Measurements from ENCODE around the gene PSMB2.

PSMB2 gene

GRCh38 chr1:35666916-35667315 lies 25.6 kb upstream of the PSMB2 start:
- no peaks in the 10 kb centered on the region for H3K4me1 ChIP-seq (ENCODE audit: control insufficient read depth in 2 of 2, insufficient read depth in 2 of 2, low read length in 2 of 2)
- H3K9ac ChIP-seq (ENCODE audit: low read depth in 1 of 2, low read length in 2 of 2) = no peak overlapping the region
- no peaks in the 10 kb centered on the region for H3K36me3 ChIP-seq (ENCODE audit: control insufficient read depth in 2 of 2, insufficient read depth in 2 of 2, low read length in 2 of 2)
- H3K9me3 ChIP-seq (ENCODE audit: control insufficient read depth in 2 of 2, low read length in 2 of 2) = no peaks in the 10 kb centered on the region
- no peak overlapping the region for H3K27ac ChIP-seq (ENCODE audit: low read depth in 2 of 2, low read length in 2 of 2)
- no peak overlapping the region for H3K4me3 ChIP-seq (ENCODE audit: low read length in 2 of 2)
- H3K27me3 ChIP-seq (ENCODE audit: control insufficient read depth in 2 of 2, insufficient read depth in 2 of 2, low read length in 2 of 2) = peaks cover 0 to 2% of the 10 kb centered on the region in 2 donors

GRCh38 chr1:35666216-35666615 lies 24.9 kb upstream of the PSMB2 start:
- H3K9ac ChIP-seq (ENCODE audit: low read depth in 1 of 2, low read length in 2 of 2) = no peak overlapping the region

DNA sequence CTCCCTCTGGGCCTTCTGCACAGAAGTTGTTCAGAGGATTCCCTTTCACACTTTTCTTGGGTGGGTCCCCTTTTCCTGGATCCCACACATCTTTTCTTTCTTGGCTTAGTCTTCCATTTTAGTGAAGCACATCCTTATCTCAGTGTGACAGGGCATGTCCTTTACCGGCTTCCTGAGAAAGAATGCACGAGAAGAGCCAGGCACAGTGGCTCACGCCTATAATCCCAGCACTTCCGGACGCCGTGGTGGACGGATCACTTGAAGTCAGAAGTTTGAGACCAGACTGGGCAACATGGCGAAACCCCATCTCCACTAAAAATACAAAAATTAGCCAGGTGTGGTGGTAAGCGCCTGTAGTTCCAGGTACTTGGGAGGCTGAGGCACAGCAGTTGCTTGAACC lies 22.1 kb upstream of the PSMB2 start:
- Histone ChIP-seq H3K9ac (ENCODE audit: low read depth in 1 of 2, low read length in 2 of 2) (no peak overlapping the region), H3K9me3 (ENCODE audit: control insufficient read depth in 2 of 2, low read length in 2 of 2) (no peaks in the 10 kb centered on the region), H3K27me3 (ENCODE audit: control insufficient read depth in 2 of 2, insufficient read depth in 2 of 2, low read length in 2 of 2) (peaks cover 0 to 2% of the 10 kb centered on the region in 2 donors), H3K4me3 (ENCODE audit: low read length in 2 of 2) (no peak overlapping the region), H3K36me3 (ENCODE audit: control insufficient read depth in 2 of 2, insufficient read depth in 2 of 2, low read length in 2 of 2) (no peaks in the 10 kb centered on the region), H3K4me1 (ENCODE audit: control insufficient read depth in 2 of 2, insufficient read depth in 2 of 2, low read length in 2 of 2) (no peaks in the 10 kb centered on the region), H3K27ac (ENCODE audit: low read depth in 2 of 2, low read length in 2 of 2) (no peak overlapping the region)

More at GRCh38 chr1:35666216-35666615, 24.9 kb upstream of the PSMB2 start:
- Histone ChIP-seq H3K4me1 (ENCODE audit: control insufficient read depth in 2 of 2, insufficient read depth in 2 of 2, low read length in 2 of 2) (no peaks in the 10 kb centered on the region), H3K27me3 (ENCODE audit: control insufficient read depth in 2 of 2, insufficient read depth in 2 of 2, low read length in 2 of 2) (peaks cover 0 to 2% of the 10 kb centered on the region in 2 donors), H3K36me3 (ENCODE audit: control insufficient read depth in 2 of 2, insufficient read depth in 2 of 2, low read length in 2 of 2) (no peaks in the 10 kb centered on the region), H3K9me3 (ENCODE audit: control insufficient read depth in 2 of 2, low read length in 2 of 2) (no peaks in the 10 kb centered on the region), H3K4me3 (ENCODE audit: low read length in 2 of 2) (no peak overlapping the region), H3K27ac (ENCODE audit: low read depth in 2 of 2, low read length in 2 of 2) (no peak overlapping the region)

DNA sequence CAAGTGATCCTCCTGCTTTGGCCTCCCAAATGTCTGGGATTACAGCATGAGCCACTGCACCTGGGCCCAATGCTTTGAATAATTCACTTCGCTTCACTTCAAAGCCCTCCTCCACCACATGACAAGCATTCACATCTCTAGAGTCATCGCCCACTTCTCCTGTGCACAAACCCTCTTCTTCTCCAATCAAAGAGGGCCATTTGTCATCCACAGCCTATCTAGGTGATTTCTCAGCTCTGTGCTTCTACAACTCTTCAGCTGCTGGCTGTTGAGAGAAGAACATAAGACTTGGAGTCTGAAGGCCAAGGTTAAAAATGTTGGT lies 20.1 kb upstream of the PSMB2 start:
- no peak overlapping the region for H3K4me3 ChIP-seq (ENCODE audit: low read length in 2 of 2)
- H3K36me3 ChIP-seq (ENCODE audit: control insufficient read depth in 2 of 2, insufficient read depth in 2 of 2, low read length in 2 of 2) = no peaks in the 10 kb centered on the region
- no peaks in the 10 kb centered on the region for H3K9me3 ChIP-seq (ENCODE audit: control insufficient read depth in 2 of 2, low read length in 2 of 2)
- H3K4me1 ChIP-seq (ENCODE audit: control insufficient read depth in 2 of 2, insufficient read depth in 2 of 2, low read length in 2 of 2) = no peaks in the 10 kb centered on the region
- H3K27me3 ChIP-seq (ENCODE audit: control insufficient read depth in 2 of 2, insufficient read depth in 2 of 2, low read length in 2 of 2) = no peaks in the 10 kb centered on the region
- H3K9ac ChIP-seq (ENCODE audit: low read depth in 1 of 2, low read length in 2 of 2) = no peak overlapping the region
- H3K27ac ChIP-seq (ENCODE audit: low read depth in 2 of 2, low read length in 2 of 2) = no peak overlapping the region

GRCh38 chr1:35660581-35661473 lies 19.5 kb upstream of the PSMB2 start:
- H3K4me1 ChIP-seq (ENCODE audit: control insufficient read depth in 2 of 2, insufficient read depth in 2 of 2, low read length in 2 of 2) = no peaks in the 10 kb centered on the region
- no peak overlapping the region for H3K4me3 ChIP-seq (ENCODE audit: low read length in 2 of 2)
- no peaks in the 10 kb centered on the region for H3K27me3 ChIP-seq (ENCODE audit: control insufficient read depth in 2 of 2, insufficient read depth in 2 of 2, low read length in 2 of 2)
- no peak overlapping the region for H3K27ac ChIP-seq (ENCODE audit: low read depth in 2 of 2, low read length in 2 of 2)
- no peak overlapping the region for H3K9ac ChIP-seq (ENCODE audit: low read depth in 1 of 2, low read length in 2 of 2)
- H3K36me3 ChIP-seq (ENCODE audit: control insufficient read depth in 2 of 2, insufficient read depth in 2 of 2, low read length in 2 of 2) = no peaks in the 10 kb centered on the region
- H3K9me3 ChIP-seq (ENCODE audit: control insufficient read depth in 2 of 2, low read length in 2 of 2) = no peaks in the 10 kb centered on the region

DNA sequence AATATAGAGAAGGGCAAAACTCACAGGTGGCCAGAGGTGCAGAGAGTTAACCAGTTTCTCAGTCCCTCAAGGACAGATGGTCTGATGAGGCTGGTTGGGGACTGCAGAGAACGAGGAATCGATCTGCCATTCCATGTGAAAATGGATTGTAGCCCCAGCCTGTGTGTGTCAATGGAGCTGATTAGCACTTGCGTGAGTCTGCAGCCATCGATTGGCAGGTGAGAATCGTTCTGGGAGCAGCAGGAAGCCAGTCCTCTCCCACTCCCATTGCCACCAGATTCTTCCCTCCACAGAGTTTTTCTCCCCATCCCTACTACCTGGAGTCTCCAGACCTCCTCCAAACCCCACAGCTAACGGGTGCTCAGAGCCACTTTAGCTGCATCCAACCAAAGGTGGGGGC lies 18.3 kb upstream of the PSMB2 start:
- Histone ChIP-seq H3K36me3 (ENCODE audit: control insufficient read depth in 2 of 2, insufficient read depth in 2 of 2, low read length in 2 of 2) (no peaks in the 10 kb centered on the region), H3K9me3 (ENCODE audit: control insufficient read depth in 2 of 2, low read length in 2 of 2) (no peaks in the 10 kb centered on the region), H3K27ac (ENCODE audit: low read depth in 2 of 2, low read length in 2 of 2) (no peak overlapping the region), H3K27me3 (ENCODE audit: control insufficient read depth in 2 of 2, insufficient read depth in 2 of 2, low read length in 2 of 2) (no peaks in the 10 kb centered on the region), H3K4me1 (ENCODE audit: control insufficient read depth in 2 of 2, insufficient read depth in 2 of 2, low read length in 2 of 2) (no peaks in the 10 kb centered on the region), H3K9ac (ENCODE audit: low read depth in 1 of 2, low read length in 2 of 2) (no peak overlapping the region), H3K4me3 (ENCODE audit: low read length in 2 of 2) (no peak overlapping the region)

DNA sequence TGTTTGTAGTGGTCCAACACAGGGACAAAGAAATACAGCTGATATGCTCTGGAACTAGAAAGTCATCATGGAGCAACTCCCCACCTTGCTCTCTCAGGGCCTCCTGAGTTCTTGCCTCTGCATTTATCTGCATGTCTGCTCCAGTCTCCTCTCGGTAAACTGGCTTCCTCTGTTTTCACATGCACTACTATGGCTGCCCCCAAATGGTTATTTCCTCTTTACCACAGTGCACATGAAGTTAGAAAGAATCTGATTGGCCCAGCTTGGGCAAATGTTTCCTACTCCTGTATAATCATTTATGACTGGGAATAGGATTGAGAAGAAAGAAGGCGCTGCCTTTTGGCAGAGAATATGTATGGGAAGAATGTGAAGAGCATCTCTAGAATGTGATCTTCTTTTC lies 16.5 kb upstream of the PSMB2 start:
- Histone ChIP-seq H3K4me3 (ENCODE audit: low read length in 2 of 2) (no peak overlapping the region), H3K27me3 (ENCODE audit: control insufficient read depth in 2 of 2, insufficient read depth in 2 of 2, low read length in 2 of 2) (peaks cover 0 to 2% of the 10 kb centered on the region in 2 donors), H3K27ac (ENCODE audit: low read depth in 2 of 2, low read length in 2 of 2) (no peak overlapping the region), H3K9ac (ENCODE audit: low read depth in 1 of 2, low read length in 2 of 2) (no peak overlapping the region), H3K4me1 (ENCODE audit: control insufficient read depth in 2 of 2, insufficient read depth in 2 of 2, low read length in 2 of 2) (no peaks in the 10 kb centered on the region), H3K9me3 (ENCODE audit: control insufficient read depth in 2 of 2, low read length in 2 of 2) (no peaks in the 10 kb centered on the region), H3K36me3 (ENCODE audit: control insufficient read depth in 2 of 2, insufficient read depth in 2 of 2, low read length in 2 of 2) (no peaks in the 10 kb centered on the region)

- Histone ChIP-seq H3K9ac (ENCODE audit: low read depth in 1 of 2, low read length in 2 of 2) (no peak overlapping the region), H3K27me3 (ENCODE audit: control insufficient read depth in 2 of 2, insufficient read depth in 2 of 2, low read length in 2 of 2) (peaks cover 0 to 2% of the 10 kb centered on the region in 2 donors), H3K4me3 (ENCODE audit: low read length in 2 of 2) (no peak overlapping the region), H3K36me3 (ENCODE audit: control insufficient read depth in 2 of 2, insufficient read depth in 2 of 2, low read length in 2 of 2) (no peaks in the 10 kb centered on the region), H3K27ac (ENCODE audit: low read depth in 2 of 2, low read length in 2 of 2) (no peak overlapping the region), H3K4me1 (ENCODE audit: control insufficient read depth in 2 of 2, insufficient read depth in 2 of 2, low read length in 2 of 2) (no peaks in the 10 kb centered on the region), H3K9me3 (ENCODE audit: control insufficient read depth in 2 of 2, low read length in 2 of 2) (no peaks in the 10 kb centered on the region)
Measured at GRCh38 chr1:35656863-35657232, 15.5 kb upstream of the PSMB2 start.

GRCh38 chr1:35656148-35656862 lies 15.0 kb upstream of the PSMB2 start:
- H3K4me3 ChIP-seq (ENCODE audit: low read length in 2 of 2) = no peak overlapping the region
- H3K36me3 ChIP-seq (ENCODE audit: control insufficient read depth in 2 of 2, insufficient read depth in 2 of 2, low read length in 2 of 2) = no peaks in the 10 kb centered on the region
- no peak overlapping the region for H3K27ac ChIP-seq (ENCODE audit: low read depth in 2 of 2, low read length in 2 of 2)
- H3K4me1 ChIP-seq (ENCODE audit: control insufficient read depth in 2 of 2, insufficient read depth in 2 of 2, low read length in 2 of 2) = no peaks in the 10 kb centered on the region
- no peaks in the 10 kb centered on the region for H3K9me3 ChIP-seq (ENCODE audit: control insufficient read depth in 2 of 2, low read length in 2 of 2)
- H3K27me3 ChIP-seq (ENCODE audit: control insufficient read depth in 2 of 2, insufficient read depth in 2 of 2, low read length in 2 of 2) = peaks cover 0 to 2% of the 10 kb centered on the region in 2 donors
- no peak overlapping the region for H3K9ac ChIP-seq (ENCODE audit: low read depth in 1 of 2, low read length in 2 of 2)

DNA sequence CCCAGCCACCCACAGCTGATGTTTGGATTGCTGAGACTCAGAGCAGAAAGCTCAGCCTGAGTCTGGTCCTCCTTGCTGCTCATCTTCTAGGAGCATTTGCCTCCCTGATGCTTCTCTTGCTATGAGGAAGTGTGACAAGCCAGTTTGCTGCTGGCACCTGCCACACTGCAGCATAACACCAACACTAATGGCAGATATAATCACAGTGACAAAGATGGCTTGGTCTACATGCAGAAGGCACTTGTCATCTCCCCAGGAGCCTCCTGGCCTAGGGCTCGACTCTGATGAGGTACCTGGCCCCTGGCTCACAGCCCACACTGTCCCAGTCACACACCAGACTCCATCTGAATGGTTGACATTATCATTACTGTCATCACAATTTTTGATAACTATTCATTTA lies 13.9 kb upstream of the PSMB2 start:
- H3K4me3 ChIP-seq (ENCODE audit: low read length in 2 of 2) = no peak overlapping the region
- no peaks in the 10 kb centered on the region for H3K9me3 ChIP-seq (ENCODE audit: control insufficient read depth in 2 of 2, low read length in 2 of 2)
- H3K27ac ChIP-seq (ENCODE audit: low read depth in 2 of 2, low read length in 2 of 2) = no peak overlapping the region
- no peak overlapping the region for H3K9ac ChIP-seq (ENCODE audit: low read depth in 1 of 2, low read length in 2 of 2)
- H3K27me3 ChIP-seq (ENCODE audit: control insufficient read depth in 2 of 2, insufficient read depth in 2 of 2, low read length in 2 of 2) = peaks cover 0 to 2% of the 10 kb centered on the region in 2 donors
- H3K36me3 ChIP-seq (ENCODE audit: control insufficient read depth in 2 of 2, insufficient read depth in 2 of 2, low read length in 2 of 2) = no peaks in the 10 kb centered on the region
- no peaks in the 10 kb centered on the region for H3K4me1 ChIP-seq (ENCODE audit: control insufficient read depth in 2 of 2, insufficient read depth in 2 of 2, low read length in 2 of 2)
